GM19324 (cell line): ENCODE data around the gene LANCL1.
"Not testable (repeated sequence)": the region's sequence is repeated elsewhere in the genome, so short reads cannot be mapped to it uniquely, and the experiment has no call there.

ENCODE experiments used
- ATAC-seq: cut with Tn5 transposase; IDR thresholded peaks from one replicate; pipeline ENCODE4 v1.9.1; 2021; ENCODE audit warnings: mild to moderate bottlenecking, moderate library complexity; ENCODE audit not compliant: unreplicated experiment, low FRiP score

Gene LANCL1

GRCh38 chr2:210459880-210460279, 16.7 kb downstream of the LANCL1 start:
- no peak for ATAC-seq

GRCh38 chr2:210459407-210459806, 17.2 kb downstream of the LANCL1 start:
- no peak for ATAC-seq

- no peak for ATAC-seq
These were observed 18.2 kb downstream of the LANCL1 start for GRCh38 chr2:210458395-210458794.

GRCh38 chr2:210456571-210456970, 20.0 kb downstream of the LANCL1 start:
- no peak for ATAC-seq

- no peak for ATAC-seq
These were observed 22.2 kb downstream of the LANCL1 start for GRCh38 chr2:210454336-210454735.

GRCh38 chr2:210452194-210452593, 24.4 kb downstream of the LANCL1 start:
- ATAC-seq: no peak

GRCh38 chr2:210450942-210451341, 25.6 kb downstream of the LANCL1 start:
- ATAC-seq: not testable (repeated sequence)

- no peak for ATAC-seq
These were observed 30.8 kb downstream of the LANCL1 start for GRCh38 chr2:210445732-210446131.

- ATAC-seq: no peak
These were observed 31.3 kb downstream of the LANCL1 start for GRCh38 chr2:210445116-210445707.

- no peak for ATAC-seq
These were observed 33.0 kb downstream of the LANCL1 start for GRCh38 chr2:210443527-210443926.

GRCh38 chr2:210442878-210443277, 33.7 kb downstream of the LANCL1 start:
- no peak for ATAC-seq

- no peak for ATAC-seq
These were observed 34.1 kb downstream of the LANCL1 start for GRCh38 chr2:210442457-210442856.

GRCh38 chr2:210440206-210440605, 36.4 kb downstream of the LANCL1 start:
- no peak for ATAC-seq

- ATAC-seq: no peak
These were observed 41.1 kb downstream of the LANCL1 start for GRCh38 chr2:210435439-210435838.

- ATAC-seq: no peak
These were observed 43.9 kb downstream of the LANCL1 start for GRCh38 chr2:210432633-210433032.

- no peak for ATAC-seq
These were observed 47.0 kb downstream of the LANCL1 start for GRCh38 chr2:210429403-210430137.

- no peak for ATAC-seq
These were observed 48.0 kb downstream of the LANCL1 start for GRCh38 chr2:210428393-210429179.

- ATAC-seq: not testable (repeated sequence)
These were observed 49.2 kb downstream of the LANCL1 start for GRCh38 chr2:210427309-210427708.

- no peak for ATAC-seq
These were observed 54.2 kb downstream of the LANCL1 start for GRCh38 chr2:210422366-210422765.

- ATAC-seq: no peak
These were observed 54.6 kb downstream of the LANCL1 start for GRCh38 chr2:210421916-210422315.

GRCh38 chr2:210412660-210413059, 63.9 kb downstream of the LANCL1 start:
- ATAC-seq: no peak
